ENCODE results near the gene PTOV1.

PTOV1 gene

GRCh38 chr19:49894011-49894664 is 43.2 kb downstream of the PTOV1 start:
- TF ChIP-seq CTCF (IDR thresholded peaks at IDR 0.05; ENCODE audit: insufficient read depth, low read length, missing control alignments) = no peak
- DNase-seq (ENCODE audit: low read depth, low spot score) = no peak
- POLR2A ChIA-PET = interaction anchor here (0.6 kb wide), 2 partner anchors 49 to 314 kb away, joined by 3 read pairs; partner anchors contain the start of gene NOSIP
- CTCF ChIA-PET = interaction anchor here (0.8 to 2.3 kb wide), 2 partner anchors 12 kb away, joined by 3 to 4 read pairs; no protein-coding TSS in a partner anchor
- H3K4me3 ChIP-seq (ENCODE audit: low read depth, low read length) = no peak overlapping the region

- ChIA-PET CTCF (interaction anchor here (0.8 to 1.2 kb wide), 2 partner anchors 11 to 13 kb away, joined by 3 read pairs; no protein-coding TSS in a partner anchor), POLR2A (interaction anchor here (0.6 to 1.2 kb wide), 2 partner anchors 19 to 314 kb away, joined by 3 to 5 read pairs; partner anchors contain the start of gene NOSIP)
- no peak overlapping the region for H3K4me3 ChIP-seq (ENCODE audit: low read depth, low read length)
- TF ChIP-seq CTCF (IDR thresholded peaks at IDR 0.05; ENCODE audit: insufficient read depth, low read length, missing control alignments) = no peak
- no peak for DNase-seq (ENCODE audit: low read depth, low spot score)
These were observed 44.1 kb downstream of the PTOV1 start for GRCh38 chr19:49894879-49895565.

GRCh38 chr19:49895566-49896297 is 44.8 kb downstream of the PTOV1 start:
- ChIA-PET CTCF (interaction anchor here (1.2 kb wide), 1 partner anchor 12 kb away, joined by 3 read pairs; no protein-coding TSS in a partner anchor), POLR2A (interaction anchor here (1.2 kb wide), 1 partner anchor 19 kb away, joined by 5 read pairs; no protein-coding TSS in a partner anchor)
- H3K4me3 ChIP-seq (ENCODE audit: low read depth, low read length) = no peak overlapping the region
- no peak for DNase-seq (ENCODE audit: low read depth, low spot score)
- no peak for TF ChIP-seq CTCF (IDR thresholded peaks at IDR 0.05; ENCODE audit: insufficient read depth, low read length, missing control alignments)

GRCh38 chr19:49896863-49897621 is 46.1 kb downstream of the PTOV1 start, which contains the start of gene IL4I1:
IL4I1 (minus strand) TSS chr19:49896887; CDS start chr19:49896160, 727 bp downstream.
- H3K4me3 ChIP-seq (ENCODE audit: low read depth, low read length) = no peak within 1 kb of the TSS
- TF ChIP-seq CTCF (IDR thresholded peaks at IDR 0.05; ENCODE audit: insufficient read depth, low read length, missing control alignments) = no peak
- DNase-seq (ENCODE audit: low read depth, low spot score) = no peak
- POLR2A ChIA-PET = interaction anchor here (0.9 kb wide), 1 partner anchor 20 kb away, joined by 3 read pairs; the partner anchor contains the start of genes AKT1S1 and TBC1D17
- CTCF ChIA-PET = no interaction called here

- ChIA-PET CTCF (no interaction called here), POLR2A (no interaction called here)
- H3K4me3 ChIP-seq (ENCODE audit: low read depth, low read length) = no peak overlapping the region
- no peak for TF ChIP-seq CTCF (IDR thresholded peaks at IDR 0.05; ENCODE audit: insufficient read depth, low read length, missing control alignments)
- no peak for DNase-seq (ENCODE audit: low read depth, low spot score)
These were observed 53.2 kb downstream of the PTOV1 start for GRCh38 chr19:49904136-49904535.

Measured in AG04449 (cell line).